Liver (tissue), 9 donors: ENCODE results near the gene MIR17HG. TPM values are rescaled to one million over a fixed set of nuclear protein-coding genes. Genes with fewer than 3 reads are reported as not detected.
A peak's percentile ranks its signal among the peaks of the same experiment; 100 is the strongest.

ENCODE experiments used
- DNase-seq: peaks from one replicate; pipeline ENCODE4 v3.0.0-alpha.2; 2017; ENCODE audit warnings: low spot score
- H3K27ac ChIP-seq, 2 donors: one replicate each; pipeline ENCODE4 v1.7.0; 2013; ENCODE audit warnings: inconsistent platforms in 2 of 2, low read length in 2 of 2, control low read depth in 1 of 2, low read depth in 1 of 2, mild to moderate bottlenecking in 1 of 2
- H3K27me3 ChIP-seq, 4 donors: one replicate each; pipeline versions ENCODE4 v1.6.1 to v1.7.0; 2013; ENCODE audit warnings: low read length in 3 of 4, inconsistent platforms in 1 of 4, mild to moderate bottlenecking in 1 of 4, moderate library complexity in 1 of 4; ENCODE audit not compliant: control insufficient read depth in 4 of 4, insufficient read depth in 4 of 4
- H3K36me3 ChIP-seq, 4 donors: one replicate each; pipeline versions ENCODE4 v1.6.1 to v1.7.0; 2013; ENCODE audit warnings: low read length in 3 of 4, mild to moderate bottlenecking in 3 of 4, low read depth in 1 of 4, moderate library complexity in 1 of 4; ENCODE audit not compliant: control insufficient read depth in 4 of 4, insufficient read depth in 3 of 4
- H3K4me1 ChIP-seq, 4 donors: one replicate each; pipeline versions ENCODE4 v1.6.1 to v1.7.0; 2013; ENCODE audit warnings: low read length in 3 of 4, mild to moderate bottlenecking in 3 of 4, moderate library complexity in 1 of 4; ENCODE audit not compliant: control insufficient read depth in 4 of 4, insufficient read depth in 4 of 4
- H3K4me3 ChIP-seq, 3 donors: one replicate each; pipeline versions ENCODE4 v1.6.1 to v1.7.0; 2013; ENCODE audit warnings: low read length in 3 of 3, control low read depth in 1 of 3, low read depth in 1 of 3, mild to moderate bottlenecking in 1 of 3
- H3K9ac ChIP-seq, 2 donors: one replicate each; pipeline ENCODE4 v1.7.0; 2013; ENCODE audit warnings: low read length in 2 of 2, mild to moderate bottlenecking in 2 of 2, moderate library complexity in 2 of 2, control low read depth in 1 of 2, low read depth in 1 of 2
- H3K9me3 ChIP-seq, 4 donors: one replicate each; pipeline versions ENCODE4 v1.6.1 to v1.7.0; 2013; ENCODE audit warnings: low read length in 3 of 4; ENCODE audit not compliant: control insufficient read depth in 4 of 4
- CTCF ChIP-seq: fragments of 150-350 bp; IDR thresholded peaks from 2 replicates; pipeline ENCODE4 v1.5.1; 2017; ENCODE audit warnings: improper control_type of control experiment, low read depth, low read length; ENCODE audit not compliant: missing input control
- EGR1 ChIP-seq, 2 donors: IDR thresholded peaks; 2 replicates each; pipeline ENCODE4 v1.6.1; 2016 to 2018; ENCODE audit warnings: antibody characterized with exemption in 2 of 2, low read depth in 2 of 2
- FOXA1 ChIP-seq: IDR thresholded peaks from 2 replicates; pipeline ENCODE4 v1.6.1; 2016; ENCODE audit warnings: antibody characterized with exemption
- FOXA2 ChIP-seq: IDR thresholded peaks from 2 replicates; pipeline ENCODE4 v1.6.1; 2016; ENCODE audit warnings: antibody characterized with exemption
- GABPA ChIP-seq, 2 donors: IDR thresholded peaks in 1 of 2; conservative IDR thresholded peaks in 1 of 2; 2 replicates each; pipeline ENCODE4 v1.6.1; 2016; ENCODE audit warnings: antibody characterized with exemption in 2 of 2, mild to moderate bottlenecking in 1 of 2, moderate library complexity in 1 of 2
- HNF4G ChIP-seq: IDR thresholded peaks from 2 replicates; pipeline ENCODE4 v1.6.1; 2016; ENCODE audit warnings: antibody characterized with exemption
- JUND ChIP-seq, 2 donors: IDR thresholded peaks; 2 replicates each; pipeline ENCODE4 v1.6.1; 2016; ENCODE audit warnings: antibody characterized with exemption in 2 of 2
- MAX ChIP-seq: IDR thresholded peaks from 2 replicates; pipeline ENCODE4 v1.6.1; 2016; ENCODE audit warnings: antibody characterized with exemption
- RAD21 ChIP-seq, 2 donors: IDR thresholded peaks; 2 replicates each; pipeline ENCODE4 v1.6.1; 2016; ENCODE audit warnings: antibody characterized with exemption in 2 of 2, mild to moderate bottlenecking in 2 of 2
- RXRA ChIP-seq, 2 donors: IDR thresholded peaks; 2 replicates each; pipeline ENCODE4 v1.6.1; 2017 to 2018; ENCODE audit warnings: antibody characterized with exemption in 2 of 2, mild to moderate bottlenecking in 1 of 2
- SP1 ChIP-seq: IDR thresholded peaks from 2 replicates; pipeline ENCODE4 v1.6.1; 2018; ENCODE audit warnings: antibody characterized with exemption, mild to moderate bottlenecking
- YY1 ChIP-seq: IDR thresholded peaks from 2 replicates; pipeline ENCODE4 v1.6.1; 2016; ENCODE audit warnings: antibody characterized with exemption, mild to moderate bottlenecking
- WGBS: extraction: QIAGEN DNeasy Blood & Tissue Kit; methylation state at CpG from one replicate; pipeline ENCODE4 v1.1.7; 2013; 5-methylcytosine and 5-hydroxymethylcytosine counted together
- polyA plus RNA-seq, 2 donors: library from polyadenylated mRNA; stranded (reverse) in 1 of 2; unstranded in 1 of 2; fragments of 200-250 nt in 1 of 2; fragments of >200 nt in 1 of 2; fragmentation: Nextera tagmentation in 1 of 2; extraction: Ambion mirVana in 1 of 2; gene quantifications; one replicate each; pipeline versions ENCODE4 v1.2.1 to v1.2.3, GENCODE V29; 2013 to 2015
- total RNA-seq, 2 donors: library from RNA; depleted of rRNA; stranded (reverse); fragments of >200 nt; gene quantifications; one replicate each; pipeline ENCODE4 v1.2.3, GENCODE V29; 2014
- TF ChIP-seq, protein P1 (sequence below): IDR thresholded peaks from 2 replicates; pipeline ENCODE4 v1.6.1; 2016; ENCODE audit warnings: antibody characterized with exemption
- TF ChIP-seq, protein P2 (sequence below): IDR thresholded peaks from 2 replicates; pipeline ENCODE4 v1.6.1; 2016; ENCODE audit warnings: antibody characterized with exemption
- donor health status: healthy.
- donor health status: healthy.
- donor health status: healthy.
- donor health status: healthy.
- donor health status: healthy.

MIR17HG gene
- total and polyA plus RNA-seq, 4 donors = 0.27 to 7.7 (median 4.4) TPM

- DNase-seq = no peak
- H3K9me3 ChIP-seq = no peaks in the 10 kb centered on the region
- H3K9ac ChIP-seq = no peak overlapping the region
- no peaks in the 10 kb centered on the region for H3K4me1 ChIP-seq
- H3K4me3 ChIP-seq = no peak overlapping the region
- H3K27ac ChIP-seq = no peak overlapping the region
- no peaks in the 10 kb centered on the region for H3K36me3 ChIP-seq
- 49% methylated on average over 3 of the region's 3 CpGs for WGBS
- TF ChIP-seq MAX = no peak
- H3K27me3 ChIP-seq = peaks cover 0 to 25% (median 6%) of the 10 kb centered on the region in 4 donors
These were observed 35.2 kb upstream of the MIR17HG start for GRCh38 chr13:91312324-91312723.

DNA sequence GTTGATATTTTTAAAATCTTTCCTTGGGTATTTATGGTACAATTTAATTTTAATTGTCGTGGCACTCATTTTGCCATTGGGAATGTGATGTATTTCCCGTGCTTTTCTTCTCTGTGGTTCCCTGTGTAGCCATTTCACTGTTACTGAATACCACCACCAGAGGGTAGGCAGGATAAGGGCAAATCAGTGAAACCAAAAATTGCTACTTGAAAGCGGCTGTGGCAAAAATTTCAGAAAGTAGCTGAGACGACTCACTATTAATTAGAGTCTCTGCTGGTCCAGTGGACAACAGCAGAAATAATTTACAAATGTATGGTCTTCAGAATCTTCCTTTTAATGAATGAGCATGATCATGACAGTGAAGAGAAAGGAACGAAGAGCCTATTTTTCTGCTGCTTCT is 34.4 kb upstream of the MIR17HG start:
- peaks cover 0 to 25% (median 6%) of the 10 kb centered on the region in 4 donors for H3K27me3 ChIP-seq
- H3K4me1 ChIP-seq = no peaks in the 10 kb centered on the region
- TF ChIP-seq, protein P1, sequence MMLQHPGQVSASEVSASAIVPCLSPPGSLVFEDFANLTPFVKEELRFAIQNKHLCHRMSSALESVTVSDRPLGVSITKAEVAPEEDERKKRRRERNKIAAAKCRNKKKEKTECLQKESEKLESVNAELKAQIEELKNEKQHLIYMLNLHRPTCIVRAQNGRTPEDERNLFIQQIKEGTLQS = no peak
- peak; percentile 84 to 91 for TF ChIP-seq RAD21 (IDR thresholded peaks at IDR 0.05)
- peak; percentile 64 for TF ChIP-seq CTCF
- no peak overlapping the region for H3K27ac ChIP-seq
- H3K9me3 ChIP-seq = no peaks in the 10 kb centered on the region
- no peak overlapping the region for H3K4me3 ChIP-seq
- no peak for DNase-seq
- 19% methylated on average over 5 of the region's 5 CpGs for WGBS
- no peak overlapping the region for H3K9ac ChIP-seq
- H3K36me3 ChIP-seq = no peaks in the 10 kb centered on the region

- H3K9me3 ChIP-seq = no peaks in the 10 kb centered on the region
- DNase-seq = no peak
- no peak for TF ChIP-seq RXRA (IDR thresholded peaks at IDR 0.05)
- TF ChIP-seq GABPA (IDR thresholded peaks at IDR 0.05 in 1 of 2, conservative IDR thresholded peaks at IDR 0.05 in 1 of 2) = no peak
- TF ChIP-seq FOXA1 = no peak
- TF ChIP-seq CTCF = no peak
- TF ChIP-seq JUND (IDR thresholded peaks at IDR 0.05) = no peak
- no peak for TF ChIP-seq YY1
- no peak for TF ChIP-seq SP1
- no peak for TF ChIP-seq MAX
- TF ChIP-seq, protein P1 = no peak
- no peak for TF ChIP-seq EGR1 (IDR thresholded peaks at IDR 0.05; ENCODE audit: low read depth in 2 of 2)
- no peak for TF ChIP-seq HNF4G
- TF ChIP-seq, protein P2, sequence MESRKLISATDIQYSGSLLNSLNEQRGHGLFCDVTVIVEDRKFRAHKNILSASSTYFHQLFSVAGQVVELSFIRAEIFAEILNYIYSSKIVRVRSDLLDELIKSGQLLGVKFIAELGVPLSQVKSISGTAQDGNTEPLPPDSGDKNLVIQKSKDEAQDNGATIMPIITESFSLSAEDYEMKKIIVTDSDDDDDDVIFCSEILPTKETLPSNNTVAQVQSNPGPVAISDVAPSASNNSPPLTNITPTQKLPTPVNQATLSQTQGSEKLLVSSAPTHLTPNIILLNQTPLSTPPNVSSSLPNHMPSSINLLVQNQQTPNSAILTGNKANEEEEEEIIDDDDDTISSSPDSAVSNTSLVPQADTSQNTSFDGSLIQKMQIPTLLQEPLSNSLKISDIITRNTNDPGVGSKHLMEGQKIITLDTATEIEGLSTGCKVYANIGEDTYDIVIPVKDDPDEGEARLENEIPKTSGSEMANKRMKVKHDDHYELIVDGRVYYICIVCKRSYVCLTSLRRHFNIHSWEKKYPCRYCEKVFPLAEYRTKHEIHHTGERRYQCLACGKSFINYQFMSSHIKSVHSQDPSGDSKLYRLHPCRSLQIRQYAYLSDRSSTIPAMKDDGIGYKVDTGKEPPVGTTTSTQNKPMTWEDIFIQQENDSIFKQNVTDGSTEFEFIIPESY = no peak
- no peak for TF ChIP-seq RAD21 (IDR thresholded peaks at IDR 0.05)
- no peak for TF ChIP-seq FOXA2
- H3K9ac ChIP-seq = no peak overlapping the region
- no peak overlapping the region for H3K27ac ChIP-seq
- H3K27me3 ChIP-seq = peaks cover 0 to 25% (median 6%) of the 10 kb centered on the region in 4 donors
- WGBS = 62% methylated on average over 4 of the region's 4 CpGs
- no peaks in the 10 kb centered on the region for H3K36me3 ChIP-seq
- no peak overlapping the region for H3K4me3 ChIP-seq
- no peaks in the 10 kb centered on the region for H3K4me1 ChIP-seq
These were observed 33.9 kb upstream of the MIR17HG start for GRCh38 chr13:91313581-91313980.
